SK-N-SH treated with all-trans-retinoic acid at 6 μM for 48 hours (cell line): ENCODE measurements around the gene CDK5R1.
A peak's percentile ranks its signal among the peaks of the same experiment; 100 is the strongest.

Experiments
- ATAC-seq: fragments of 200-7000 bp; cut with Tn5 transposase; 3 replicates; pipeline ENCODE4 v1.9.1; 2020; ENCODE audit warnings: mild to moderate bottlenecking, moderate library complexity
- ARNTL ChIP-seq: fragments of 450-650 bp; formaldehyde crosslinking; IDR thresholded peaks from 2 replicates; pipeline ENCODE4 v1.5.0; 2020; ENCODE audit warnings: low read depth, mild to moderate bottlenecking, moderate library complexity, borderline replicate concordance
- BACH2 ChIP-seq: fragments of 250-450 bp; sonication (Bioruptor Pico); IDR thresholded peaks from 2 replicates; pipeline ENCODE4 v1.9.0; 2021; ENCODE audit warnings: mild to moderate bottlenecking, borderline replicate concordance
- CSDC2 ChIP-seq: fragments of 250-450 bp; sonication (Bioruptor Pico); IDR thresholded peaks from 2 replicates; pipeline ENCODE4 v1.5.0; 2020; ENCODE audit warnings: mild to moderate bottlenecking, moderate library complexity
- ESRRG ChIP-seq: fragments of 250-450 bp; sonication (Bioruptor Pico); IDR thresholded peaks from 2 replicates; pipeline ENCODE4 v1.6.1; 2021; ENCODE audit warnings: mild to moderate bottlenecking
- GLIS3 ChIP-seq: fragments of 250-450 bp; sonication (Bioruptor Pico); IDR thresholded peaks from 2 replicates; pipeline ENCODE4 v1.5.0; 2020; ENCODE audit warnings: mild to moderate bottlenecking, moderate library complexity
- ISL1 ChIP-seq: fragments of 250-450 bp; sonication (Bioruptor Pico); IDR thresholded peaks from 2 replicates; pipeline ENCODE4 v2.1.2; 2022; ENCODE audit warnings: mild to moderate bottlenecking, moderate library complexity
- OSR1 ChIP-seq: fragments of 250-450 bp; sonication (Bioruptor Pico); IDR thresholded peaks from 2 replicates; pipeline ENCODE4 v1.8.0; 2022; ENCODE audit warnings: moderate library complexity, mild to moderate bottlenecking, inconsistent platforms
- PPARA ChIP-seq: fragments of 250-450 bp; sonication (Bioruptor Pico); IDR thresholded peaks from 2 replicates; pipeline ENCODE4 v1.5.0; 2020; ENCODE audit warnings: mild to moderate bottlenecking, borderline replicate concordance
- RARB ChIP-seq: fragments of 250-450 bp; sonication (Bioruptor Pico); IDR thresholded peaks from 2 replicates; pipeline ENCODE4 v1.8.0; 2021; ENCODE audit warnings: mild to moderate bottlenecking, moderate library complexity
- SNAI2 ChIP-seq: fragments of 250-450 bp; sonication (Bioruptor Pico); IDR thresholded peaks from 2 replicates; pipeline ENCODE4 v1.5.0; 2020; ENCODE audit warnings: mild to moderate bottlenecking, moderate library complexity
- TCF4 ChIP-seq: fragments of 250-450 bp; sonication (Bioruptor Pico); IDR thresholded peaks from 2 replicates; pipeline ENCODE4 v1.8.0; 2021; ENCODE audit warnings: mild to moderate bottlenecking, moderate library complexity, borderline replicate concordance
- ZC3H10 ChIP-seq: fragments of 250-450 bp; sonication (Bioruptor Pico); IDR thresholded peaks from 2 replicates; pipeline ENCODE4 v1.5.1; 2021; ENCODE audit warnings: mild to moderate bottlenecking, moderate library complexity
- ZFP3 ChIP-seq: fragments of 250-450 bp; sonication (Bioruptor Pico); IDR thresholded peaks from 2 replicates; pipeline ENCODE4 v1.5.0; 2020; ENCODE audit warnings: mild to moderate bottlenecking, moderate library complexity
- ZFP30 ChIP-seq: fragments of 450-650 bp; formaldehyde crosslinking; IDR thresholded peaks from 2 replicates; pipeline ENCODE4 v1.5.0; 2022; ENCODE audit warnings: mild to moderate bottlenecking, moderate library complexity
- ZNF565 ChIP-seq: fragments of 450-650 bp; formaldehyde crosslinking; conservative IDR thresholded peaks from 2 replicates; pipeline ENCODE4 v1.5.0; 2020; ENCODE audit warnings: low read depth, mild to moderate bottlenecking, moderate library complexity
- ZNF70 ChIP-seq: fragments of 450-650 bp; formaldehyde crosslinking; IDR thresholded peaks from 2 replicates; pipeline ENCODE4 v1.5.0; 2020; ENCODE audit warnings: mild to moderate bottlenecking, moderate library complexity
- ZNF8 ChIP-seq: fragments of 450-650 bp; formaldehyde crosslinking; IDR thresholded peaks from 2 replicates; pipeline ENCODE4 v1.5.0; 2020; ENCODE audit warnings: mild to moderate bottlenecking, moderate library complexity
- TF ChIP-seq, protein P1 (sequence below): fragments of 250-450 bp; sonication (Bioruptor Pico); IDR thresholded peaks from 2 replicates; pipeline ENCODE4 v1.5.1; 2020; ENCODE audit warnings: low read depth, mild to moderate bottlenecking, moderate library complexity
- TF ChIP-seq, protein P2 (sequence below): fragments of 250-450 bp; sonication (Bioruptor Pico); IDR thresholded peaks from 2 replicates; pipeline ENCODE4 v1.5.1; 2021; ENCODE audit warnings: mild to moderate bottlenecking, moderate library complexity
- TF ChIP-seq, protein P3 (sequence below): fragments of 250-450 bp; sonication (Bioruptor Pico); IDR thresholded peaks from 2 replicates; pipeline ENCODE4 v1.5.0; 2020; ENCODE audit warnings: mild to moderate bottlenecking, moderate library complexity
- TF ChIP-seq, protein P4 (sequence below): fragments of 250-450 bp; sonication (Bioruptor Pico); IDR thresholded peaks from 2 replicates; pipeline ENCODE4 v1.8.0; 2021; ENCODE audit warnings: low read depth, mild to moderate bottlenecking, moderate library complexity, borderline replicate concordance

The CDK5R1 gene

DNA sequence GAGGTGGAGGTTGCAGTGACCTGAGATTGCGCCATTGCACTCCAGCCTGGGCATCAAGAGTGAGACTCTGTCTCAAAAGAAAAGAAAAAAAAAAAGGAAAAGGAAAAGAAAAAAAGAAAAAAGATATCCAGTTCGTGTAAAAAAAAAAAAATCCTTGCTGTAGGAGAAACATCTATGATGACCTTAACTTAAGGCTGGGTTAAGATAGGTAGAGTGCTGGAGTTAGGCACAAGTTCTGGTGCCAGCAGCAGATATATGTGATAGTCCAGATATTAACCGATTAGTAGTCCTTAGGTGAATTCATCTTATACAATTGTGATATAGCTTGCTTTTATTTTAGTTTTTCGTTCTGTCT is 25.3 kb upstream of the CDK5R1 start:
- peak; percentile 59 for ATAC-seq
- TF ChIP-seq ZNF8 (CRISPR knock-in tag), result no peak
- TF ChIP-seq, protein P1, sequence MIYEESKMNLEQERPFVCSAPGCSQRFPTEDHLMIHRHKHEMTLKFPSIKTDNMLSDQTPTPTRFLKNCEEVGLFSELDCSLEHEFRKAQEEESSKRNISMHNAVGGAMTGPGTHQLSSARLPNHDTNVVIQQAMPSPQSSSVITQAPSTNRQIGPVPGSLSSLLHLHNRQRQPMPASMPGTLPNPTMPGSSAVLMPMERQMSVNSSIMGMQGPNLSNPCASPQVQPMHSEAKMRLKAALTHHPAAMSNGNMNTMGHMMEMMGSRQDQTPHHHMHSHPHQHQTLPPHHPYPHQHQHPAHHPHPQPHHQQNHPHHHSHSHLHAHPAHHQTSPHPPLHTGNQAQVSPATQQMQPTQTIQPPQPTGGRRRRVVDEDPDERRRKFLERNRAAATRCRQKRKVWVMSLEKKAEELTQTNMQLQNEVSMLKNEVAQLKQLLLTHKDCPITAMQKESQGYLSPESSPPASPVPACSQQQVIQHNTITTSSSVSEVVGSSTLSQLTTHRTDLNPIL, result no peak
- no peak for TF ChIP-seq ZC3H10 (CRISPR knock-in tag)
- TF ChIP-seq PPARA, result no peak
- TF ChIP-seq ZFP30, result no peak
- no peak for TF ChIP-seq ESRRG
- TF ChIP-seq ISL1 (CRISPR knock-in tag), result no peak
- TF ChIP-seq GLIS3 (CRISPR knock-in tag), result no peak
- TF ChIP-seq TCF4 (CRISPR knock-in tag), result no peak

DNA sequence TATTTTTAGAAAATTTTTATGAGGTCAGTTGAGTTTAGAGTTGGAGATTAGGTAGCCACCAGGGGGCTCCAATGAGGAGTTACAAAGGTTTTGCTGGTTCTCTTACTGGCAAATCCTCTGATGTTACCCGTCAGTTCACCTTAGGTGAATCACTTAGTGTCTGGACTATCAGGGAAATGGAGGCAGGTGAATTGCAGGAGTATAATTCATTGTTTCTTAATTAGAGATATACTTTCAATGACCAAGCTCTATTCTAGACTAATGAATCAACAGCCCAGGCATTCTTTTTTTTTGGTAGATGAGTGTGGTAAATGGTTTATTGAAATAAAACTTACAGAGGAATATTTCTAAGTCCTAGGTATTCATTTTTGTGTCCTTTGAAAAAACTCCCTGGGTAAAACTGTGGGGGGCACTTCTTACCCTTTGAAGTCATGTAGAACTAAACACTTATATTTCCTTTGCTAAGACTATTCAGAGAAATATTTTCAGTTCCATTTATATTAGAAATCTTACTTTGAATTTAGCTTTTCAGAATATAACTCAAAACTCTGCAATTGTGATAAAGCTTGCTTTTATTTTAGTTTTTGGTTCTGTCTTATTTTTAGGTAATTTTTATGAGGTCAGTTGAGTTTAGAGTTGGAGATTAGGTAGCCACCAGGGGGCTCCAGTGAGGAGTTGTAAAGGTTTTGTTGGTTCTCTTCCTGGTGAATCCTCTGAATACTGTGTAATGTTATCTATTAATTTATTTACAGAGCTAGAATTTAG is 24.8 kb upstream of the CDK5R1 start:
- TF ChIP-seq BACH2 (CRISPR knock-in tag) (no peak), OSR1 (CRISPR knock-in tag) (no peak), ZFP30 (no peak), ISL1 (CRISPR knock-in tag) (no peak), ZC3H10 (CRISPR knock-in tag) (no peak), GLIS3 (CRISPR knock-in tag) (no peak), ZNF8 (CRISPR knock-in tag) (no peak), ESRRG (no peak), SNAI2 (CRISPR knock-in tag) (no peak), ARNTL (CRISPR knock-in tag) (no peak), PPARA (no peak), RARB (CRISPR knock-in tag) (no peak), ZNF565 (CRISPR knock-in tag) (no peak)
- TF ChIP-seq, protein P2, sequence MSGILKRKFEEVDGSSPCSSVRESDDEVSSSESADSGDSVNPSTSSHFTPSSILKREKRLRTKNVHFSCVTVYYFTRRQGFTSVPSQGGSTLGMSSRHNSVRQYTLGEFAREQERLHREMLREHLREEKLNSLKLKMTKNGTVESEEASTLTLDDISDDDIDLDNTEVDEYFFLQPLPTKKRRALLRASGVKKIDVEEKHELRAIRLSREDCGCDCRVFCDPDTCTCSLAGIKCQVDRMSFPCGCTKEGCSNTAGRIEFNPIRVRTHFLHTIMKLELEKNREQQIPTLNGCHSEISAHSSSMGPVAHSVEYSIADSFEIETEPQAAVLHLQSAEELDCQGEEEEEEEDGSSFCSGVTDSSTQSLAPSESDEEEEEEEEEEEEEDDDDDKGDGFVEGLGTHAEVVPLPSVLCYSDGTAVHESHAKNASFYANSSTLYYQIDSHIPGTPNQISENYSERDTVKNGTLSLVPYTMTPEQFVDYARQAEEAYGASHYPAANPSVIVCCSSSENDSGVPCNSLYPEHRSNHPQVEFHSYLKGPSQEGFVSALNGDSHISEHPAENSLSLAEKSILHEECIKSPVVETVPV (CRISPR knock-in tag), result no peak
- TF ChIP-seq, protein P1, result no peak
- ATAC-seq, result peak; percentile 89

DNA sequence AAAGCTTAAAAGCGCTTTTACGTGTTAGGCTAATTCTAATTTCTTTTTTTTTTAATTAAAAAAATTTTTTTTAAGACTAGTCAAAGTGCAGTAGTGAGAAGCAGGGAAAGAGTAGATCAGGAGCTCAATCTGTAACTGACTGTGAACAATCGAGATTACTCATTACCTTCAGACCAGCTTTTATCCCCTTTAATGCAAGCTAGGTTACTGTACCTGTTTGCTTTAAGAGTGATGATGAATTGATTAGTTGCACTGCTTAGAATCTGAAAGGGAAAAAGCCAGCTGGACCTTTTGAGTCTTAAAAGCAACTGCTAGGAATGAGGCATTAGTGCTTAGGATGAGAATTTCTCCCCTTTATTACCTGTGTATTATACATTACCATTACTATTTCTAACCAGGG is 23.5 kb upstream of the CDK5R1 start:
- no peak for ATAC-seq
- TF ChIP-seq OSR1 (CRISPR knock-in tag) (no peak), CSDC2 (CRISPR knock-in tag) (no peak), GLIS3 (CRISPR knock-in tag) (no peak), ISL1 (CRISPR knock-in tag) (no peak), ZFP3 (CRISPR knock-in tag) (no peak), ZFP30 (no peak), ZNF8 (CRISPR knock-in tag) (no peak), SNAI2 (CRISPR knock-in tag) (no peak), ZNF70 (no peak), ZC3H10 (CRISPR knock-in tag) (no peak), ARNTL (CRISPR knock-in tag) (no peak)
- TF ChIP-seq, protein P1, result no peak
- TF ChIP-seq, protein P3, sequence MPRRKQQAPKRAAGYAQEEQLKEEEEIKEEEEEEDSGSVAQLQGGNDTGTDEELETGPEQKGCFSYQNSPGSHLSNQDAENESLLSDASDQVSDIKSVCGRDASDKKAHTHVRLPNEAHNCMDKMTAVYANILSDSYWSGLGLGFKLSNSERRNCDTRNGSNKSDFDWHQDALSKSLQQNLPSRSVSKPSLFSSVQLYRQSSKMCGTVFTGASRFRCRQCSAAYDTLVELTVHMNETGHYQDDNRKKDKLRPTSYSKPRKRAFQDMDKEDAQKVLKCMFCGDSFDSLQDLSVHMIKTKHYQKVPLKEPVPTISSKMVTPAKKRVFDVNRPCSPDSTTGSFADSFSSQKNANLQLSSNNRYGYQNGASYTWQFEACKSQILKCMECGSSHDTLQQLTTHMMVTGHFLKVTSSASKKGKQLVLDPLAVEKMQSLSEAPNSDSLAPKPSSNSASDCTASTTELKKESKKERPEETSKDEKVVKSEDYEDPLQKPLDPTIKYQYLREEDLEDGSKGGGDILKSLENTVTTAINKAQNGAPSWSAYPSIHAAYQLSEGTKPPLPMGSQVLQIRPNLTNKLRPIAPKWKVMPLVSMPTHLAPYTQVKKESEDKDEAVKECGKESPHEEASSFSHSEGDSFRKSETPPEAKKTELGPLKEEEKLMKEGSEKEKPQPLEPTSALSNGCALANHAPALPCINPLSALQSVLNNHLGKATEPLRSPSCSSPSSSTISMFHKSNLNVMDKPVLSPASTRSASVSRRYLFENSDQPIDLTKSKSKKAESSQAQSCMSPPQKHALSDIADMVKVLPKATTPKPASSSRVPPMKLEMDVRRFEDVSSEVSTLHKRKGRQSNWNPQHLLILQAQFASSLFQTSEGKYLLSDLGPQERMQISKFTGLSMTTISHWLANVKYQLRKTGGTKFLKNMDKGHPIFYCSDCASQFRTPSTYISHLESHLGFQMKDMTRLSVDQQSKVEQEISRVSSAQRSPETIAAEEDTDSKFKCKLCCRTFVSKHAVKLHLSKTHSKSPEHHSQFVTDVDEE (CRISPR knock-in tag), result no peak
- TF ChIP-seq, protein P4, sequence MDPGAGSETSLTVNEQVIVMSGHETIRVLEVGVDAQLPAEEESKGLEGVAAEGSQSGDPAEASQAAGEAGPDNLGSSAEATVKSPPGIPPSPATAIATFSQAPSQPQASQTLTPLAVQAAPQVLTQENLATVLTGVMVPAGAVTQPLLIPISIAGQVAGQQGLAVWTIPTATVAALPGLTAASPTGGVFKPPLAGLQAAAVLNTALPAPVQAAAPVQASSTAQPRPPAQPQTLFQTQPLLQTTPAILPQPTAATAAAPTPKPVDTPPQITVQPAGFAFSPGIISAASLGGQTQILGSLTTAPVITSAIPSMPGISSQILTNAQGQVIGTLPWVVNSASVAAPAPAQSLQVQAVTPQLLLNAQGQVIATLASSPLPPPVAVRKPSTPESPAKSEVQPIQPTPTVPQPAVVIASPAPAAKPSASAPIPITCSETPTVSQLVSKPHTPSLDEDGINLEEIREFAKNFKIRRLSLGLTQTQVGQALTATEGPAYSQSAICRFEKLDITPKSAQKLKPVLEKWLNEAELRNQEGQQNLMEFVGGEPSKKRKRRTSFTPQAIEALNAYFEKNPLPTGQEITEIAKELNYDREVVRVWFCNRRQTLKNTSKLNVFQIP (CRISPR knock-in tag), result no peak
- TF ChIP-seq, protein P2 (CRISPR knock-in tag), result no peak
